H1 (cell line): ENCODE measurements around the gene JAK2. TPM values are rescaled to one million over a fixed set of nuclear protein-coding genes. Genes with fewer than 3 reads are reported as not detected.

ENCODE experiments used
- CTCF ChIA-PET: fragments of 300-600 bp; sonication (Branson Sonifier 250); formaldehyde crosslinking; loops from one replicate; lab custom pipeline; 2021; ENCODE audit not compliant: partially characterized antibody; lab: Charles Lee
- POLR2A ChIA-PET: fragments of 300-600 bp; sonication (Branson Sonifier 250); formaldehyde crosslinking; loops from one replicate; lab custom pipeline; 2021; ENCODE audit warnings: inconsistent platforms; ENCODE audit not compliant: partially characterized antibody; lab: Charles Lee
- DNase-seq, 2 experiments: peaks; one replicate each; pipeline versions ENCODE4 v3.0.0 to v3.0.0-alpha.2; 2010 to 2022; ENCODE audit warnings: low spot score in 2 of 2, low read depth in 1 of 2, mixed read lengths in 1 of 2
- FAIRE-seq: peaks from 2 replicates; lab custom pipeline; 2011; peaks lifted over from hg19 to GRCh38; lab: Jason Lieb, UNC
- H2AFZ ChIP-seq: 2 replicates; pipeline ENCODE4 v1.8.1; 2012; ENCODE audit warnings: low read length, inconsistent platforms
- H2AK5ac ChIP-seq: 2 replicates; pipeline ENCODE4 v1.6.1; 2013; ENCODE audit warnings: low read depth, low read length
- H2BK120ac ChIP-seq: replicated peaks from 2 replicates; pipeline ENCODE3; 2013; ENCODE audit warnings: low read depth, low read length, inconsistent platforms
- H2BK12ac ChIP-seq: 2 replicates; pipeline ENCODE4 v1.6.1; 2013; ENCODE audit warnings: low read depth, low read length
- H2BK15ac ChIP-seq: 2 replicates; pipeline ENCODE4 v1.6.1; 2013; ENCODE audit warnings: low read length
- H2BK20ac ChIP-seq: 2 replicates; pipeline ENCODE4 v1.6.1; 2013; ENCODE audit warnings: low read length
- H2BK5ac ChIP-seq: 2 replicates; pipeline ENCODE4 v1.6.1; 2013; ENCODE audit warnings: low read depth, low read length
- H3K14ac ChIP-seq: 2 replicates; pipeline ENCODE4 v1.6.1; 2013; ENCODE audit warnings: inconsistent platforms; ENCODE audit not compliant: insufficient read length
- H3K18ac ChIP-seq: 2 replicates; pipeline ENCODE4 v1.6.1; 2013; ENCODE audit warnings: low read length; ENCODE audit errors: extremely low read depth
- H3K23ac ChIP-seq: 2 replicates; pipeline ENCODE4 v1.6.1; 2013; ENCODE audit warnings: inconsistent platforms; ENCODE audit not compliant: insufficient read length
- H3K23me2 ChIP-seq: 2 replicates; pipeline ENCODE4 v1.6.1; 2013; ENCODE audit warnings: low read depth, low read length
- H3K27ac ChIP-seq: 2 replicates; pipeline ENCODE4 v1.6.1; 2011; ENCODE audit warnings: low read depth, low read length, inconsistent platforms
- H3K27me3 ChIP-seq, 4 experiments: replicated peaks in 1 of 4; 1 replicate in 1 of 4; 2 replicates in 3 of 4; pipeline versions ENCODE4 v1.6.1 to v1.8.1; 2011 to 2013; ENCODE audit warnings: low read length in 3 of 4, mild to moderate bottlenecking in 3 of 4, inconsistent platforms in 2 of 4, mixed read lengths in 2 of 4, moderate library complexity in 1 of 4; ENCODE audit not compliant: control insufficient read depth in 3 of 4, insufficient read depth in 3 of 4; ENCODE audit errors: extremely low read depth in 1 of 4
- H3K36me3 ChIP-seq, 4 experiments: 2 replicates each; pipeline versions ENCODE4 v1.6.1 to v1.8.1; 2011 to 2013; ENCODE audit warnings: mild to moderate bottlenecking in 4 of 4, low read length in 3 of 4, moderate library complexity in 2 of 4, control low read depth in 1 of 4, inconsistent platforms in 1 of 4; ENCODE audit not compliant: insufficient read depth in 4 of 4, control insufficient read depth in 2 of 4
- H3K4ac ChIP-seq: replicated peaks from 2 replicates; pipeline ENCODE3; 2013; ENCODE audit warnings: low read length, low read depth, mixed read lengths, inconsistent platforms; ENCODE audit not compliant: insufficient read length
- H3K4me1 ChIP-seq, 4 experiments: replicated peaks in 1 of 4; 1 replicate in 1 of 4; 2 replicates in 3 of 4; pipeline versions ENCODE4 v1.6.1 to v1.8.1; 2011 to 2013; ENCODE audit warnings: low read length in 3 of 4, inconsistent platforms in 2 of 4, mixed read lengths in 1 of 4; ENCODE audit not compliant: insufficient read depth in 4 of 4, control insufficient read depth in 3 of 4
- H3K4me2 ChIP-seq, 2 experiments: 2 replicates each; pipeline versions ENCODE4 v1.6.1 to v1.8.1; 2011 to 2013; ENCODE audit warnings: low read depth in 2 of 2, low read length in 2 of 2, control low read depth in 1 of 2, inconsistent platforms in 1 of 2, mild to moderate bottlenecking in 1 of 2; ENCODE audit not compliant: insufficient read depth in 1 of 2
- H3K4me3 ChIP-seq, 4 experiments: fragments of 200-600, 300-600 bp in 1 of 4; sonication (generic), shearing (Covaris generic), sonication (Bioruptor Twin) in 1 of 4; 2 replicates each; pipeline versions ENCODE4 v1.5.1 to v1.8.1; 2011 to 2016; ENCODE audit warnings: low read length in 4 of 4, low read depth in 3 of 4, control low read depth in 2 of 4, inconsistent platforms in 2 of 4, mild to moderate bottlenecking in 2 of 4, mixed read lengths in 1 of 4, moderate library complexity in 1 of 4; ENCODE audit not compliant: insufficient read depth in 2 of 4; ENCODE audit errors: extremely low read depth in 1 of 4
- H3K56ac ChIP-seq: replicated peaks from 2 replicates; pipeline ENCODE3; 2013; ENCODE audit warnings: low read depth, mild to moderate bottlenecking, mixed read lengths, low read length, inconsistent platforms; ENCODE audit not compliant: insufficient read length
- H3K79me1 ChIP-seq: 2 replicates; pipeline ENCODE4 v1.6.1; 2013; ENCODE audit warnings: low read depth, low read length, control low read depth
- H3K79me2 ChIP-seq, 2 experiments: 2 replicates each; pipeline versions ENCODE4 v1.6.1 to v1.8.1; 2012 to 2013; ENCODE audit warnings: low read length in 2 of 2, mild to moderate bottlenecking in 2 of 2, inconsistent platforms in 1 of 2; ENCODE audit not compliant: insufficient read depth in 2 of 2, control insufficient read depth in 1 of 2
- H3K9ac ChIP-seq, 4 experiments: replicated peaks in 1 of 4; 1 replicate in 1 of 4; 2 replicates in 3 of 4; pipeline versions ENCODE4 v1.6.1 to v1.8.1; 2011 to 2013; ENCODE audit warnings: low read depth in 3 of 4, low read length in 3 of 4, control low read depth in 2 of 4, mild to moderate bottlenecking in 2 of 4, moderate library complexity in 2 of 4, inconsistent platforms in 1 of 4; ENCODE audit errors: extremely low read depth in 1 of 4
- H3K9me3 ChIP-seq, 2 experiments: 2 replicates each; pipeline versions ENCODE4 v1.6.1 to v1.8.1; 2012 to 2013; ENCODE audit warnings: mild to moderate bottlenecking in 2 of 2, moderate library complexity in 2 of 2, control low read depth in 1 of 2, inconsistent platforms in 1 of 2, low read depth in 1 of 2, low read length in 1 of 2, mixed read lengths in 1 of 2; ENCODE audit not compliant: insufficient read depth in 2 of 2
- H4K20me1 ChIP-seq, 2 experiments: replicated peaks in 1 of 2; 2 replicates each; pipeline versions ENCODE3 to v1.8.1; 2011 to 2013; ENCODE audit warnings: inconsistent platforms in 2 of 2, low read length in 2 of 2, mild to moderate bottlenecking in 1 of 2; ENCODE audit not compliant: insufficient read depth in 2 of 2, control insufficient read depth in 1 of 2
- H4K5ac ChIP-seq: 2 replicates; pipeline ENCODE4 v1.6.1; 2013; ENCODE audit warnings: low read length, low read depth, mixed read lengths, inconsistent platforms; ENCODE audit not compliant: insufficient read length
- H4K8ac ChIP-seq: 2 replicates; pipeline ENCODE4 v1.8.0; 2013; ENCODE audit warnings: mild to moderate bottlenecking, moderate library complexity, low read length, inconsistent platforms; ENCODE audit not compliant: insufficient read depth; ENCODE audit errors: extremely low read depth
- H4K91ac ChIP-seq: replicated peaks from 2 replicates; pipeline ENCODE3; 2013; ENCODE audit warnings: low read length, mixed read lengths, inconsistent platforms; ENCODE audit not compliant: insufficient read length
- ASH2L ChIP-seq: fragments of 200-600, 300-600 bp; sonication (generic); IDR thresholded peaks from one replicate; pipeline ENCODE4 v1.7.1; 2017; ENCODE audit warnings: low read length
- CREB1 ChIP-seq: IDR thresholded peaks from 2 replicates; pipeline ENCODE4 v1.6.1; 2012; ENCODE audit warnings: inconsistent platforms
- GABPA ChIP-seq: IDR thresholded peaks from 2 replicates; pipeline ENCODE4 v1.6.1; 2011; ENCODE audit warnings: mild to moderate bottlenecking, low read length, moderate library complexity, borderline replicate concordance; ENCODE audit not compliant: insufficient read depth
- JUND ChIP-seq: IDR thresholded peaks from 2 replicates; pipeline ENCODE4 v1.6.1; 2011; ENCODE audit warnings: mild to moderate bottlenecking, improper control_type of control experiment, low read length
- KDM4A ChIP-seq: IDR thresholded peaks from one replicate; pipeline ENCODE4 v1.7.1; 2012; ENCODE audit warnings: low read depth, mild to moderate bottlenecking, moderate library complexity, low read length, inconsistent platforms; ENCODE audit not compliant: severe bottlenecking
- KDM5A ChIP-seq: fragments of 200-600 bp; IDR thresholded peaks from 2 replicates; pipeline ENCODE4 v1.7.1; 2012; ENCODE audit warnings: mild to moderate bottlenecking, low read length, inconsistent platforms, mixed read lengths
- NANOG ChIP-seq: IDR thresholded peaks from 2 replicates; pipeline ENCODE4 v1.6.1; 2011; ENCODE audit warnings: low read length, low read depth, mild to moderate bottlenecking, inconsistent platforms; ENCODE audit not compliant: insufficient read depth, poor library complexity, severe bottlenecking
- TEAD4 ChIP-seq: IDR thresholded peaks from 2 replicates; pipeline ENCODE4 v1.6.1; 2012; ENCODE audit warnings: low read depth, low read length, inconsistent platforms, mixed read lengths
- WGBS, 2 experiments: shearing (Covaris generic) in 1 of 2; methylation state at CpG; one replicate each; pipeline versions ENCODE4 v1.1.6 to v1.1.7; 2013 to 2015; ENCODE audit warnings: low lambda C conversion rate in 2 of 2, mixed read lengths in 2 of 2, inconsistent platforms in 1 of 2, low coverage in 1 of 2, missing lambda C conversion rate in 1 of 2; ENCODE audit not compliant: insufficient replicate concordance in 2 of 2, insufficient coverage in 1 of 2, insufficient read length in 1 of 2; ENCODE audit errors: extremely low coverage in 1 of 2, missing lambda C conversion rate in 1 of 2; 5-methylcytosine and 5-hydroxymethylcytosine counted together
- polyA plus RNA-seq, 7 experiments: library from polyadenylated mRNA; depleted of rRNA in 3 of 7; stranded (reverse) in 5 of 7; unstranded in 2 of 7; fragments of >200 nt in 5 of 7; fragments of 200-250 nt in 2 of 7; gene quantifications; 1 replicate in 5 of 7; 2 replicates in 1 of 7; 4 replicates in 1 of 7; pipeline versions ENCODE4 v1.2.1 to v1.2.3, GENCODE V29; 2011 to 2013; ENCODE audit warnings: missing spikeins in 2 of 7, mixed read lengths in 2 of 7
- total RNA-seq: library from RNA; stranded (reverse); fragmentation: NEBNext Ultra II Directional; extraction: Animal tissue kit (Norgen Biotek cat#: 25700); gene quantifications from 2 replicates; pipeline ENCODE4 v1.2.1, GENCODE V29; 2021

The JAK2 gene
- total and polyA plus RNA-seq, 2 of the 8 experiments (the other 6 are each of a cell fraction or from before 2014, with no cell fraction given): 0.50 to 2.1 TPM

DNA sequence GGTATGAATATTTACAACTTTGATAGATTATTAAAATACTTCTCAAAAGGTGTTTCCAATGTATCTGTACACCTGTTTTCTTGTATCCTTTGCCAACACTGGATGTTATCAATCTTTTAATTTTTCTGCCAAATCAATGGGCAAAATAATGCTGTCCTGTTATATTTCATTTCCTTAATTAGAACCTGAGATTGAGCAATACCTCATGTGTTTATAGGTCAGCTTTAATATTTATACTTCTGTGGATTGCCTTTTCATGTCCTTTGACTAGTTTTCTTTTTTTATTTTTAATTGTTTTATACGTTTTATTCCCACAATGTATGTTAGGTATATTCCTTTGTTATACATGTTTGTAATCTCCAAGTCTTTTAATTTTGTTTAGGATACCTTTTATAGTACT, 77.6 kb downstream of the JAK2 start:
- no peak for FAIRE-seq
- Histone ChIP-seq H4K5ac (no peak overlapping the region), H3K79me2 (no peaks in the 10 kb centered on the region), H3K4me3 (no peak overlapping the region), H2BK5ac (no peak overlapping the region), H2BK120ac (no peak overlapping the region), H2AK5ac (no peak overlapping the region), H3K27me3 (no peaks in the 10 kb centered on the region), H4K8ac (no peak overlapping the region), H3K4me2 (no peak overlapping the region), H3K23ac (no peak overlapping the region), H3K56ac (no peak overlapping the region), H3K18ac (no peak overlapping the region)
- CTCF ChIA-PET: no interaction called here
- 88% methylated on average over 1 of the region's 1 CpG; no CpG with 5 or more reads in 1 of the 2 experiments for WGBS, 2 experiments
- TF ChIP-seq KDM4A (no peak), NANOG (no peak), JUND (no peak), GABPA (no peak), TEAD4 (no peak), CREB1 (no peak), KDM5A (no peak), ASH2L (no peak)
- TF ChIP-seq, all 59 proteins: peak for 0
- no peak overlapping the region for H2BK12ac ChIP-seq
- DNase-seq: no peak
- no peak overlapping the region for H2AFZ ChIP-seq
- H3K9me3 ChIP-seq: no peaks in the 10 kb centered on the region
- H3K9ac ChIP-seq: no peak overlapping the region
- H2BK15ac ChIP-seq: no peak overlapping the region
- H3K27ac ChIP-seq: no peak overlapping the region
- H2BK20ac ChIP-seq: no peak overlapping the region
- no peaks in the 10 kb centered on the region for H3K79me1 ChIP-seq
- no peaks in the 10 kb centered on the region for H3K4me1 ChIP-seq
- H4K20me1 ChIP-seq: peaks cover 0 to 2% of the 10 kb centered on the region in 2 experiments
- no peaks in the 10 kb centered on the region; the same call in 1 of the 2 replicates for H3K23me2 ChIP-seq
- no peaks in the 10 kb centered on the region for H3K36me3 ChIP-seq
- no peak overlapping the region for H4K91ac ChIP-seq
- no peak overlapping the region for H3K4ac ChIP-seq
- no peak overlapping the region for H3K14ac ChIP-seq
- POLR2A ChIA-PET: no interaction called here
